Stimulated activated CD8-positive, alpha-beta memory T cell treated with anti-CD3 and anti-CD28 coated beads, Interleukin-7, amount 100 ng/mL, for 1 hour (primary cell): ENCODE results near the gene C3orf52.

Source experiments
- DNase-seq, 2 donors: peaks; one replicate each; pipeline ENCODE4 v3.0.0-alpha.2; 2020; ENCODE audit warnings: low read depth in 2 of 2

Gene C3orf52

DNA sequence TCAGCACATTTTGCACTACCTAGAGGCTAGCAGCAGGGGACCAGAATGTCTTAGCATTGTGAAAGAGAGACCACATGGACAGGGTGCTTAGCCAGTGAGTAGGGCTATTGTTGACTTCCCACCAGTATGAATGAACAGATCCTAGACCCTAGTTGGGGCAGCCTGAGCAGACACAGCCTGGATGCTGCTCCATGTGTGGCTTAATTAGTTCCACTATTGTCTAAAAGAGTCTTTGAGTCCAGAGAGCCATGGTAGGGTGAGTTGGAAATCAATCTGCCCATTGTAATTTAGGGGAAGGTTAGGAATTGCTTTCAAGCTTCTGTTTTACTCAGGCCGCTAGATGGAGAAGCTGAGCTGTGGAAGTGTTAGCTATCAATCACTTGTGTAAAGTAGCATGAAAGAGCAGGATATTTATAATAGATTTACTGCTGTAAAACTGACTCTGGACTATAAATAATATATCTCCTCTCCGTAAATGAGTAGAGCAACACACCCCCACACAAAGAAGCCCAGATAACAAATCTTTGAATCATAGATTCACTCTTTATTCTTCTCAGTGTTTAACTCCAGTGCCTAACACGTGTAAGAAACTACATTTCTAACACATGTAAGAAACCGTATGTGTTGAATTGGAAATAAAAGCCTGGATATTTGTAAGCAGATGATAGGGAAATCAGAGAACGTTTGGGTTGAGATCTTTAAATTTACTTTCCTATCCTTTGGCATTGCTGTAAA lies 50.9 kb downstream of the C3orf52 start:
- no peak for DNase-seq

DNA sequence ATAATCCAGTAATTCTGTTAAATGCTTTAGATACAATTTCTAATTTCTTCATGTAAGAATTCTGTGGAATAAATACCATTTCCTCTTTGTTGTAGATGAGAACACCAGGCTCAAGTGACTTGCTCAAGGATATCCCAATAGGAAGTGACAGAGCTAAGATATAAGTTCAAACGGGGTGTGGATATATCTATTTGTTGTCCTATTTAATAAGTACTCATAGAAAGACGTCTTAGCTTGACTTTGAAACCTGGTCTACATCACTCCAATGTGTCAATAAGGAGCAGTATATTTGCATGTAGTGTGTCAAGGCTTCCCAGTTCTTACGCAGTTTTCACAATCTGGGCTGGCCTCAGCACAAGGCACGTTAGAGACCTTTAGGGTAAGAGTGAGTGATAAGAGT lies 51.6 kb downstream of the C3orf52 start:
- no peak for DNase-seq

DNA sequence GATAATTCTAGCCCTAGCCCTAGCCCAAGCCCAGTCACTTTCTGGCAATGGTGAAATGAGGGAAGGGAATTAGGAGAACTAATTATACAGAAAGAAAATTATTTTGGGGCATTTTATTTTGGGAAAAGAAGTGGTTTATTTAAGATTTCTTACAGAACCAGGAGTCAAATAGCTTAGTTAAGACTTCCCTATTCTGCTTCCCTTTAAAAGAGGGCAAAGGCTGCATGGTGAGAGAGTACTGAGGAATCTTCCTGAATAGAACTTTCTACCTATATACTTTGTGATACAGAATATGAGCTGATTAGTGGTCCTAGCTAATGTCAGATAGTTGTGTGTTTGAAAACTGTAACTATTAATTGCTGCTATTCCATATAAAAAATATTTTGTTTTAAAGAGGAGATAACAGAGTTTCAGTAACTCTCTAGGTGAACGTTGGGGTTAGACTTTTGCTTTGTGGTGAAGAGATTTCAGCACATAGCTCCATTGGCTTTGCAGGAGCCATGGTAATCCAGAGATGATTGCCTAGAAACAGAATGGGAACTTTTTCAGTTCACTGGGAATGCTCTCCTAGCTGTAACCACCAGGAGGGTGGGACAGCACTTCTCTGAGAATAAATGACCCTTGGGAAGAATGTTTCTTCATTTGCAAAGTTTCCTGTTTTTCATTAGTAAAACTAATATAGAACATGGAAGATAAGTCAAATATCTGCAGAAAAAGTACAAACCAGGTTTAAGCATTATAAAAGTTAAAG lies 52.2 kb downstream of the C3orf52 start:
- DNase-seq: no peak

DNA sequence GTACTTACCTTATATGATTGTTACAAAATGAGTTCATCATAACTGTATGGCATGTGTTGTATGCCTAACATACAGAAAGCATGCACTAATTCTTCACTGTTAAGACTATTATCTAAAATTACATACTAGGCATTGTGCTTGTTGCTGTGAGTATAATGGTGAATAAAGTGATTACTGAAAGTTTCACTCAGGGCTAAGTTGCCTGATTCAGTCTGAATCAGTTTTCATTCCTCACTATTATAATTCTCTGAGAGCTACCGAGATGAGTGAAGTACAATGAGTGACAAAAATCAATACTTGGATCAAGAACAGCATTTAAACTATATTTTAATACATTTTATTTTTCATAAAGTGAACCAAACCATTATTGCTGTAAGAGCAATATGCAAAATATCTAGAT lies 54.4 kb downstream of the C3orf52 start:
- no peak for DNase-seq

DNA sequence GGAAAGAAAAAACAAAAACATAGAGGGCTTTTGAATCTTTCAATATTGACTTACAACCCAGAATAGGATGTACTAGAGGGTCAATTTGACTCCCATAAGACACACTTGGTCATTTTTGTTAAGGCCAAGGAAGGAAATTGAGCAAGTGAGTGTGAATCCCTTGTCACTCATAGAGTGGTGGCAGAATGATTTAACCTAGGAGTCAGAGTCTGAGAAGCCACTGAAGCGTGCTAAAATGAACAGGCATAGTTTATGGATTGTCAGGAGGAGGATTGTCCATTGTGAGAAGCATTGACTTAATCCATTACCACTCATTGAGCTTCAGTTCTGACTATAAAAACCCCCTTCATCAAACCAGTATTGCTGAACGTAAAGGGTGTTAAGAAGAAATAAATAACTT lies 55.1 kb downstream of the C3orf52 start:
- no peak for DNase-seq

DNA sequence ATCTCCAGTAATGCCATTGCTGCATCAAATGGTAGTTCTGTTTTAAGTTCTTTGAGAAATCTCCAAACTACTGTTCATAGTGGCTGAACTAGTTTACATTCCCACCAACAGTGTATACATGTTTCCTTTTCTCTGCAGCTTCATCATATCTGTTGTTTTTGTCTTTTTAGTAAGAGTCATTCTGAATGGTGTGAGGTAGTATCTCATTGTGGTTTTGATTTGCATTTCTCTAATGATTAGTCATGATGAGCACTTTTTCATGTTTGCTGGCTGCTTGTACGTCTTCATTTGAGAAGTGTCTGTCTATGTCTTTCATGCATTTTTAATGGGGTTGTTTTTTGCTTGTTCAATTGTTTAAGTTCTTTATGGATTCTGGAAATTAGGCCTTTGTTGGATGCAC lies 57.1 kb downstream of the C3orf52 start:
- DNase-seq: no peak

DNA sequence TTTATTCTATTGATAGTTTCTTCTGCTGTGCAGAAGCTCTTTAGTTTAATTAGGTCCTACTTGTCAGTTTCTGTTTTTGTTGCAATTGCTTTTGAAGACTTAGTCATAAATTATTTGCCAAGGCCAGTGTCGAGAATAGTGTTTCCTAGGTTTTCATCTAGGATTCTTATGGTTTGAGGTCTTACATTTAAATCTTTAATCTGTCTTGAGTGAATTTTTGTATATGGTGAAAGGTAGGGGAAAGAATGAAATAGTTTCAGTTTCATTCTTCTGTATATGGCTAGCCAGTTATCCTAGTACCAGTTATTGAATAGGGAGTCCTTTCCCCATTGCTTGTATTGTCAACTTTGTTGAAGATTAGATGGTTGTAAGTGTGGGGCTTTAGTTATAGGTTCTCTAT lies 57.5 kb downstream of the C3orf52 start:
- no peak for DNase-seq

DNA sequence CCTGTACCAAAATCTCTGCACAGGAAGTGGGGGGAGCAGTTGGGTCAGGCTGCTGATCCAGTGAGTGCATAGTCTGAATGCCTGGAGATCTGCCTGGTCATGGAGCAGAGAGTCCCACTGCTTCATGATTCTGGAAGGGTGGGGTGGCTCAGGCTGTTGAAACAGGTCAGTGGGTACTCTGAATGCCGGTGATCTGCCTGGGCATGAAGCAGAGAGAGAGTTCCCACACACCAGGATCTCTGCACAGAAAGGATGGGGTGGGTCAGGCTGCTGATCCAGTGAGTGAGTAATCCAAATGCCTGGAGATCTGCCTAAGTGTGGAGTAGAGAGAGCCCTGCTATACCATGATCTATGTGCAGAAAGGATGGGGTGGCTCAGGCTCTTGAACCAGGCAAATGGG lies 62.9 kb downstream of the C3orf52 start:
- DNase-seq: no peak

DNA sequence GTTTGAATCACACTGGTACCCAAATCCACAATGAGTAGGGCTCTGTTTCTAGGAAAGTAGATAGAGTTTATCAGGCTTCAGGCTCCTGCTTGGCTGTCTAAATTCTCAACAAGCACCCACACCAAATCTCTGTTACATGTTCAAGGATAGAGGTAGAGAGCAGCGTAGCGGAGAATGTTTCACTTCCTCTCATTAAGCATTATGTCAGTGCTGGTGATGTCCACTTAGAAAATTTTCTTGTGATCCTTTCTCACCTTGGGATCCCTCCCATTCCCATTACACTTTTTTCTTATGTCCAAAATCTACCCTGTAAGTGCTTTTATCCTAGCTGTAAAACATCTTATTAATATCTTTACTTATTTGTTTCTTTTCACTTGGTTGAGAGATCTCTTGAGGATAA lies 81.6 kb downstream of the C3orf52 start:
- no peak for DNase-seq
